Testis (tissue), 3 donors: Measurements from ENCODE around the gene NPM1. TPM values are rescaled to one million over a fixed set of nuclear protein-coding genes. Genes with fewer than 3 reads are reported as not detected.
A peak's percentile ranks its signal among the peaks of the same experiment; 100 is the strongest.

Experiments
- DNase-seq: peaks from one replicate; pipeline ENCODE4 v3.0.0-alpha.2; 2019
- H3K27ac ChIP-seq, 2 donors: fragments of 200-600 bp; sonication (generic); one replicate each; pipeline ENCODE4 v1.5.1; 2019
- H3K27me3 ChIP-seq: fragments of 200-600 bp; sonication (generic); one replicate; pipeline ENCODE4 v1.5.1; 2019
- H3K36me3 ChIP-seq: fragments of 200-600 bp; sonication (generic); one replicate; pipeline ENCODE4 v1.5.1; 2017; ENCODE audit warnings: low read depth; ENCODE audit errors: missing control alignments
- H3K4me1 ChIP-seq: fragments of 200-600 bp; sonication (generic); one replicate; pipeline ENCODE4 v1.5.1; 2019
- H3K4me3 ChIP-seq, 2 donors: fragments of 200-600 bp; sonication (generic); one replicate each; pipeline ENCODE4 v1.5.1; 2017 to 2019
- H3K9me3 ChIP-seq: fragments of 200-600 bp; sonication (generic); one replicate; pipeline ENCODE4 v1.5.1; 2017
- CTCF ChIP-seq, 3 experiments: fragments of 450-650 bp in 2 of 3; fragments of 200-600 bp in 1 of 3; sonication (generic) in 1 of 3; IDR thresholded peaks; one replicate each; pipeline ENCODE4 v1.5.1; 2016 to 2019; ENCODE audit warnings: antibody characterized with exemption in 3 of 3, mild to moderate bottlenecking in 2 of 3, moderate library complexity in 1 of 3
- POLR2A ChIP-seq: fragments of 450-650 bp; IDR thresholded peaks from one replicate; pipeline ENCODE4 v1.6.1; 2017; ENCODE audit warnings: antibody characterized with exemption, mild to moderate bottlenecking, moderate library complexity
- WGBS, 2 donors: methylation state at CpG; one replicate each; pipeline ENCODE4 v1.1.5; 2018; 5-methylcytosine and 5-hydroxymethylcytosine counted together
- intact Hi-C: fragments of 100-400 bp; cut with DNase I; formaldehyde crosslinking; loops from one replicate; pipeline ENCODE4 v1.15.1; 2023; ENCODE audit warnings: low total_unique reads
- polyA plus RNA-seq: library from polyadenylated mRNA; stranded (reverse); fragments of 350-450 nt; fragmentation: Illumina TruSeq; extraction: RNeasy Lipid Tissue Mini Kit (QIAGEN cat#74804); gene quantifications from one replicate; pipeline ENCODE4 v1.2.3, GENCODE V29; 2014; ENCODE audit warnings: low read depth, low replicate concordance; ENCODE audit not compliant: insufficient read depth
- total RNA-seq, 2 donors: library from RNA; depleted of rRNA; stranded (reverse); fragments of >200 nt; gene quantifications; one replicate each; pipeline ENCODE4 v1.2.3, GENCODE V29; 2016

The NPM1 gene
- total and polyA plus RNA-seq, 3 donors from 2014 or later, result 398 to 835 (median 430) TPM

GRCh38 chr5:171363846-171364245, 23.8 kb upstream of the NPM1 start:
- no peaks in the 10 kb centered on the region for H3K27me3 ChIP-seq
- no peaks in the 10 kb centered on the region for H3K36me3 ChIP-seq
- intact Hi-C loops, result no loop called here
- no peaks in the 10 kb centered on the region for H3K9me3 ChIP-seq
- 32 to 38% methylated on average over 3 of the region's 3 CpGs for WGBS, 2 donors
- TF ChIP-seq CTCF (IDR thresholded peaks at IDR 0.05), result no peak
- TF ChIP-seq POLR2A, result no peak
- no peak overlapping the region for H3K4me3 ChIP-seq
- no peak for DNase-seq
- H3K4me1 ChIP-seq, result no peaks in the 10 kb centered on the region
- no peak overlapping the region for H3K27ac ChIP-seq

- H3K27ac ChIP-seq, result no peak overlapping the region
- no peak overlapping the region for H3K4me3 ChIP-seq
- TF ChIP-seq CTCF (IDR thresholded peaks at IDR 0.05) (peak in 1 of 3 experiments; percentile 25), POLR2A (no peak)
- WGBS, 2 donors, result 46 to 71% methylated on average over 7 of the region's 7 CpGs
- H3K4me1 ChIP-seq, result no peaks in the 10 kb centered on the region
- no peak for DNase-seq
- no peaks in the 10 kb centered on the region for H3K27me3 ChIP-seq
- H3K9me3 ChIP-seq, result no peaks in the 10 kb centered on the region
- H3K36me3 ChIP-seq, result no peaks in the 10 kb centered on the region
- intact Hi-C loops, result no loop called here
Measured at GRCh38 chr5:171365351-171365750, 22.3 kb upstream of the NPM1 start.

- intact Hi-C loops, result no loop called here
- H3K9me3 ChIP-seq, result no peaks in the 10 kb centered on the region
- H3K27me3 ChIP-seq, result no peaks in the 10 kb centered on the region
- DNase-seq, result no peak
- no peaks in the 10 kb centered on the region for H3K4me1 ChIP-seq
- H3K4me3 ChIP-seq, result no peak overlapping the region
- 85 to 87% methylated on average over 4 to 5 of the region's 5 CpGs for WGBS, 2 donors
- TF ChIP-seq CTCF (IDR thresholded peaks at IDR 0.05), result no peak
- TF ChIP-seq POLR2A, result no peak
- H3K36me3 ChIP-seq, result no peaks in the 10 kb centered on the region
- no peak overlapping the region for H3K27ac ChIP-seq
Measured at GRCh38 chr5:171366645-171367044, 21.0 kb upstream of the NPM1 start.

GRCh38 chr5:171367424-171368370, 20.0 kb upstream of the NPM1 start:
- 86 to 90% methylated on average over 16 of the region's 16 CpGs for WGBS, 2 donors
- Histone ChIP-seq H3K4me1 (no peaks in the 10 kb centered on the region), H3K9me3 (no peaks in the 10 kb centered on the region), H3K27me3 (no peaks in the 10 kb centered on the region), H3K4me3 (no peak overlapping the region), H3K27ac (no peak overlapping the region), H3K36me3 (no peaks in the 10 kb centered on the region)
- no peak for DNase-seq
- TF ChIP-seq POLR2A, result no peak
- no peak for TF ChIP-seq CTCF (IDR thresholded peaks at IDR 0.05)
- intact Hi-C loops, result no loop called here
